Trophoblast cell (in vitro differentiated cells and primary cell): ENCODE data around the gene FADS3.

Experiments used
- DNase-seq, 2 donors: peaks; one replicate each; pipeline ENCODE4 v3.0.0-alpha.2; 2016
- H2AFZ ChIP-seq: 2 replicates; pipeline ENCODE4 v1.6.1; 2013; ENCODE audit warnings: low read length, moderate library complexity, mild to moderate bottlenecking; ENCODE audit not compliant: insufficient read depth, poor library complexity
- H2AK5ac ChIP-seq: 2 replicates; pipeline ENCODE4 v1.6.1; 2013; ENCODE audit warnings: mild to moderate bottlenecking, low read length
- H2BK120ac ChIP-seq: 2 replicates; pipeline ENCODE4 v1.6.1; 2013; ENCODE audit warnings: low read length, mild to moderate bottlenecking, moderate library complexity; ENCODE audit not compliant: insufficient read depth, poor library complexity
- H2BK12ac ChIP-seq: 2 replicates; pipeline ENCODE4 v1.6.1; 2013; ENCODE audit warnings: mild to moderate bottlenecking, low read length, moderate library complexity
- H2BK5ac ChIP-seq: 2 replicates; pipeline ENCODE4 v1.6.1; 2013; ENCODE audit warnings: low read length, low read depth, moderate library complexity, mild to moderate bottlenecking; ENCODE audit not compliant: poor library complexity
- H3K14ac ChIP-seq: 2 replicates; pipeline ENCODE4 v1.6.1; 2013; ENCODE audit warnings: mild to moderate bottlenecking, low read length
- H3K18ac ChIP-seq: 2 replicates; pipeline ENCODE4 v1.6.1; 2013; ENCODE audit warnings: mild to moderate bottlenecking, low read length
- H3K23ac ChIP-seq: 2 replicates; pipeline ENCODE4 v1.6.1; 2013; ENCODE audit warnings: low read length
- H3K27ac ChIP-seq: 2 replicates; pipeline ENCODE4 v1.5.1; 2013; ENCODE audit warnings: low read depth, mild to moderate bottlenecking, inconsistent platforms, low read length, moderate library complexity
- H3K27me3 ChIP-seq: 2 replicates; pipeline ENCODE4 v1.6.1; 2013; ENCODE audit warnings: inconsistent platforms, mild to moderate bottlenecking, low read length, moderate library complexity; ENCODE audit not compliant: insufficient read depth
- H3K36me3 ChIP-seq, 2 experiments: 1 replicate in 1 of 2; 2 replicates in 1 of 2; pipeline ENCODE4 v1.6.1; 2013; ENCODE audit warnings: low read length in 2 of 2, mild to moderate bottlenecking in 2 of 2, moderate library complexity in 1 of 2; ENCODE audit not compliant: insufficient read depth in 2 of 2, control insufficient read depth in 1 of 2
- H3K4ac ChIP-seq: 2 replicates; pipeline ENCODE4 v1.6.1; 2013; ENCODE audit warnings: low read depth, mild to moderate bottlenecking, low read length, moderate library complexity
- H3K4me1 ChIP-seq, 2 experiments: 1 replicate in 1 of 2; 2 replicates in 1 of 2; pipeline ENCODE4 v1.6.1; 2013; ENCODE audit warnings: low read length in 2 of 2, mild to moderate bottlenecking in 2 of 2, moderate library complexity in 1 of 2; ENCODE audit not compliant: insufficient read depth in 2 of 2, control insufficient read depth in 1 of 2
- H3K4me2 ChIP-seq: 2 replicates; pipeline ENCODE4 v1.6.1; 2013; ENCODE audit warnings: inconsistent platforms, mild to moderate bottlenecking, low read length, moderate library complexity
- H3K4me3 ChIP-seq: 2 replicates; pipeline ENCODE4 v1.5.1; 2013; ENCODE audit warnings: mild to moderate bottlenecking, low read depth, low read length, inconsistent platforms
- H3K79me1 ChIP-seq: one replicate; pipeline ENCODE4 v1.6.1; 2013; ENCODE audit warnings: low read length
- H3K79me2 ChIP-seq: 2 replicates; pipeline ENCODE4 v1.6.1; 2013; ENCODE audit warnings: low read length, mild to moderate bottlenecking; ENCODE audit not compliant: control insufficient read depth, insufficient read depth, poor library complexity
- H3K9ac ChIP-seq: 2 replicates; pipeline ENCODE4 v1.6.1; 2013; ENCODE audit warnings: mild to moderate bottlenecking, low read length
- H3K9me3 ChIP-seq: 2 replicates; pipeline ENCODE4 v1.6.1; 2013; ENCODE audit warnings: low read depth, mild to moderate bottlenecking, control low read depth, inconsistent platforms, low read length; ENCODE audit not compliant: insufficient read depth
- H4K12ac ChIP-seq: 2 replicates; pipeline ENCODE4 v1.6.1; 2013; ENCODE audit warnings: low read depth, mild to moderate bottlenecking, low read length, moderate library complexity
- H4K8ac ChIP-seq: 2 replicates; pipeline ENCODE4 v1.6.1; 2013; ENCODE audit warnings: low read depth, mild to moderate bottlenecking, low read length, moderate library complexity
- H4K91ac ChIP-seq: one replicate; pipeline ENCODE4 v1.6.1; 2013; ENCODE audit warnings: low read depth, mild to moderate bottlenecking, low read length, moderate library complexity
- WGBS: extraction: QIAGEN DNeasy Blood & Tissue Kit; methylation state at CpG from one replicate; pipeline ENCODE4 v1.1.7; 2013; ENCODE audit warnings: missing lambda C conversion rate; ENCODE audit not compliant: insufficient read length, insufficient coverage; ENCODE audit errors: extremely low coverage; 5-methylcytosine and 5-hydroxymethylcytosine counted together

FADS3 gene

GRCh38 chr11:61916737-61917333, 25.5 kb upstream of the FADS3 start:
- peak overlapping the region; percentile 36 for H4K8ac ChIP-seq
- no peak overlapping the region for H3K4ac ChIP-seq
- no peaks in the 10 kb centered on the region for H3K79me2 ChIP-seq
- no peaks in the 10 kb centered on the region for H3K36me3 ChIP-seq
- no peak overlapping the region for H3K27ac ChIP-seq
- H3K14ac ChIP-seq = peak overlapping the region; percentile 29
- peaks cover 3% of the 10 kb centered on the region for H3K9me3 ChIP-seq
- no CpG with 5 or more reads among the region's 32 CpGs for WGBS
- no peak overlapping the region for H2BK5ac ChIP-seq
- H3K23ac ChIP-seq = no peak overlapping the region
- H3K4me3 ChIP-seq = peak overlapping the region; percentile 60
- peaks cover 21% of the 10 kb centered on the region for H3K27me3 ChIP-seq
- no peak for DNase-seq
- peaks cover 3% of the 10 kb centered on the region for H3K79me1 ChIP-seq
- H2BK12ac ChIP-seq = no peak overlapping the region
- H3K9ac ChIP-seq = no peak overlapping the region
- no peak overlapping the region for H4K12ac ChIP-seq
- H3K18ac ChIP-seq = no peak overlapping the region
- H2AFZ ChIP-seq = no peak overlapping the region
- peak overlapping the region; percentile 78 for H3K4me2 ChIP-seq
- H2AK5ac ChIP-seq = no peak overlapping the region
- peaks cover 7 to 10% of the 10 kb centered on the region in 2 experiments for H3K4me1 ChIP-seq
- H4K91ac ChIP-seq = no peak overlapping the region
- H2BK120ac ChIP-seq = no peak overlapping the region

DNA sequence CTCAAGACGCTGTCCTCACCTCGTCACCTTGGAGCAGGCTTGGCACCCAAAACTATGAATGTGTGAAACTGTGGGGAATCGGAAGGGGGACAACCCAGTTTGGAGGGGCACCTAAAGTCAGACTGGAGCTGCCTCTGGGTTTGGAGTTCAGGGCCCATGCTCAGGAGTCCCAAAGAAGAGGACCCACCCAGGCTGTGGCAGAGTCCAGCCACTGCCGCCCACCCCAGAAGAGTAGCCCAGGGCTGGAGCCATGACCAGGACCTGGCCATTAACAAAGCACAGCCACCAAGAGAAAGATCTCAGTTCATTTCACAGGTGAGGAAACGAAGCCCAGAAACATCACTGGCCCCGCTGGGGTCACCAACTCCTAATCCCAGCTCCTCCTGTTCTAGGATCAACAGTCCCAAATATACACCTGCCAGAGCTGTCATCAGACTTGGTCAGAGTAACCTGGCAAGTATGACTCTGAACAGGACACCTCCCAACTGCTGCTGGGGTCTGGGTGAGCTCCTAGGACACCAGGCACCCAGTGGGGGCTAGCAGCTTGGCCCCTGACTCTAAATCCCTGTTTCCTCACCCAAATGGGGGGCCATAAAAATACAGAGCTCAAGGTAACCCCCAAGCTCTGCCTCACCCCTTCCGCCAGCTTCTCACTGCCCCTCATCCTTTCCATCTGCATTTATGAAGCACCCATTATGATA, 23.3 kb upstream of the FADS3 start:
- Histone ChIP-seq H3K9ac (no peak overlapping the region), H3K18ac (no peak overlapping the region), H3K79me2 (no peaks in the 10 kb centered on the region), H3K23ac (no peak overlapping the region), H2AK5ac (no peak overlapping the region), H4K12ac (no peak overlapping the region), H3K14ac (no peak overlapping the region), H3K36me3 (no peaks in the 10 kb centered on the region), H4K91ac (no peak overlapping the region), H3K79me1 (peaks cover 3% of the 10 kb centered on the region), H2BK5ac (no peak overlapping the region), H2AFZ (no peak overlapping the region), H3K4me3 (no peak overlapping the region), H2BK12ac (no peak overlapping the region), H3K4me1 (peaks cover 7 to 10% of the 10 kb centered on the region in 2 experiments), H3K27ac (no peak overlapping the region), H3K9me3 (peaks cover 2% of the 10 kb centered on the region), H3K4ac (no peak overlapping the region), H3K4me2 (no peak overlapping the region), H2BK120ac (no peak overlapping the region), H3K27me3 (peaks cover 21% of the 10 kb centered on the region), H4K8ac (no peak overlapping the region)
- no peak for DNase-seq
- no CpG with 5 or more reads among the region's 7 CpGs for WGBS

DNA sequence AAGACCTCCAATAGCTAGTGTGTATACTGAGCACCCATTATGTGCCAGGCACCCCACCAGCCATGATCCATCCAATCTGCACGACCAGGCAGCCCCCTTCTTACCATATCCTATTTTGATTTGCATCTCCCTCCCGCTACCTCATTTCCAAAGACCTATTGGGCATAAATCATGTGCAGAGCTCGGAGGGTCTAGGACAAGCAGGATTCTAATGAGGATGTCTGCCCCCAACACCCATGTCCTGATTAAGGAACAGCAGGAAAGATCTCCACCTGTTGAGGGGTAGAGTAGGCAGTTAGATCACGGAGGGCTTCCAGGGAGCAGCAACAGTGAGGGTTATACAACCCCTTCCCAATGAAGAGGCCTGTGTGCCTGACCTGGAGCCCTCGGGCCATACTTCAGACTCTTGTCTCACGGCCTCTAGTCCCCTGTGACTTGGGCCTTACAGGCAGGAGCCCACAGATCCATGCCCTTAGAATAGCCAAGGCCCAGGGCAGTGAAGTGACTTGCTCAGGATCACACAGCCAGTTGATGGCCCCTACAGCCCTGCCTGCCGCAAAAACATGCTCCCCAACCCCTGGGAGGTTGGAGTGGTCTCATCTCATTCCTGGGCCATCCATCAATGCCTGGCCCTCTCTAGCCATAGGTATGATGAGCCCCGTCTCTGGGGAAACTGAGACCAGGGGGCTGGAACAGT, 22.5 kb upstream of the FADS3 start:
- Histone ChIP-seq H3K9ac (no peak overlapping the region), H3K79me2 (no peaks in the 10 kb centered on the region), H2AFZ (no peak overlapping the region), H3K4me1 (peaks cover 7 to 10% of the 10 kb centered on the region in 2 experiments), H2BK5ac (no peak overlapping the region), H3K27me3 (peaks cover 21% of the 10 kb centered on the region), H3K23ac (no peak overlapping the region), H3K4me2 (no peak overlapping the region), H3K14ac (no peak overlapping the region), H3K18ac (no peak overlapping the region), H4K91ac (no peak overlapping the region), H4K8ac (no peak overlapping the region), H2BK120ac (no peak overlapping the region), H2AK5ac (no peak overlapping the region), H3K79me1 (peaks cover 3% of the 10 kb centered on the region), H3K9me3 (no peaks in the 10 kb centered on the region), H3K36me3 (no peaks in the 10 kb centered on the region), H3K4ac (no peak overlapping the region), H3K4me3 (no peak overlapping the region), H4K12ac (no peak overlapping the region), H2BK12ac (no peak overlapping the region), H3K27ac (no peak overlapping the region)
- no CpG with 5 or more reads among the region's 8 CpGs for WGBS
- no peak for DNase-seq

DNA sequence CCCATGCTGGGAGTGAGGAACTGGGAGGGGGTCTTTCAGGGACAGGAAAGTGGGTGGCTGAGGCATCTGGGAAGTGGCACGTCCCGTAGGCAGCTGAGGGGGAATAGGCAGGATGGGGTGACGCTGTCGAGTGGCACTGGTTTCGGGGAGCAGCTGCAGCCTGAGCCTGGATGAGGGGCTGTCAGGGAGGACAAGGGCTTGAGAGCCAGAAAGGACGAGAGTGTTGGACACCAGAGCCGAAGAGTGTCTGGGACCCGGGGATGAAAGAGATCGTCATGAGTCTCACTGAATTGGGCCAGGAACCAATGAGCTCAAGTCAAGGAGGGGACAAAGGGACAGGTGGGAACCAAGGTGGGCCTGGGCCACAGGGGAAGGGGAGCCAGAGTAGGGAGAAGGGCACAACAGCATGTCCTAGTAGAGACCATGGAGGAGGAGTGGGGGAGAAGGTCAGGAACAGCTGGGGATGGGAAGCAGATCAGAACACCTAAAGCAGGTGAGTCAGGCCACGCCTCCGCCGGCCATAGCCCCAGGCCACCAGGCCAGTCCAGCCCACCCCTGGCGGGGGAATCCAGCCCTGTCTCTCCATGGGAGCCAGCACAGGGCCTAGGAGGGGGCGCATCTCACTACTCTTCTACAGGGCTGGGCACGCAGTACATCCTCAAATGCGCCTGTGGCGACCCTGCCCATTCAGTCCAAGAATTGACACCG, 21.8 kb upstream of the FADS3 start:
- Histone ChIP-seq H4K91ac (no peak overlapping the region), H3K9ac (no peak overlapping the region), H3K9me3 (no peaks in the 10 kb centered on the region), H4K12ac (no peak overlapping the region), H3K36me3 (no peaks in the 10 kb centered on the region), H3K14ac (no peak overlapping the region), H3K79me2 (no peaks in the 10 kb centered on the region), H2AFZ (no peak overlapping the region), H3K79me1 (peaks cover 3% of the 10 kb centered on the region), H3K4me2 (no peak overlapping the region), H3K18ac (no peak overlapping the region), H2BK5ac (no peak overlapping the region), H2AK5ac (no peak overlapping the region), H3K27ac (no peak overlapping the region), H2BK12ac (no peak overlapping the region), H2BK120ac (no peak overlapping the region), H3K4ac (no peak overlapping the region), H3K4me3 (no peak overlapping the region), H3K4me1 (peaks cover 4 to 10% of the 10 kb centered on the region in 2 experiments), H3K23ac (no peak overlapping the region), H4K8ac (no peak overlapping the region), H3K27me3 (peaks cover 17% of the 10 kb centered on the region)
- WGBS = no CpG with 5 or more reads among the region's 18 CpGs
- no peak for DNase-seq
